Endometrial microvascular endothelial cells (primary cell): Measurements from ENCODE around the gene SMS. TPM values are rescaled to one million over a fixed set of nuclear protein-coding genes. Genes with fewer than 3 reads are reported as not detected.
"Not testable (repeated sequence)": the region's sequence is repeated elsewhere in the genome, so short reads cannot be mapped to it uniquely, and the experiment has no call there.

Experiments
- in situ Hi-C: cut with HindIII; loops from 2 replicates; pipeline ENCODE4 v1.10.0; 2017; ENCODE audit warnings: low sequenced_read_pairs, low pct_unique_long_range_greater_than_20kb; ENCODE audit errors: inconsistent ontology term
- total RNA-seq: library from RNA; depleted of rRNA; stranded (reverse); fragments of >200 nt; gene quantifications from one replicate; pipeline ENCODE4 v1.2.3, GENCODE V29; 2015; ENCODE audit errors: inconsistent ontology term

The SMS gene
- total RNA-seq, 1 donor from 2014 or later, result 152 TPM

GRCh38 chrX:21948897-21949578 lies 8.5 kb downstream of the SMS start:
- in situ Hi-C loops, result no loop called here

GRCh38 chrX:21949689-21950088 lies 9.2 kb downstream of the SMS start:
- in situ Hi-C loops, result no loop called here

- in situ Hi-C loops, result not testable (repeated sequence)
Measured at GRCh38 chrX:21950557-21950956, 10.0 kb downstream of the SMS start.

GRCh38 chrX:21952624-21953023 lies 12.1 kb downstream of the SMS start:
- in situ Hi-C loops, result no loop called here

- in situ Hi-C loops, result not testable (repeated sequence)
Measured at GRCh38 chrX:21953195-21953830, 12.8 kb downstream of the SMS start.

GRCh38 chrX:21955403-21956189 lies 15.1 kb downstream of the SMS start:
- in situ Hi-C loops, result no loop called here

GRCh38 chrX:21956783-21957182 lies 16.3 kb downstream of the SMS start:
- in situ Hi-C loops, result no loop called here

GRCh38 chrX:21958187-21958586 lies 17.7 kb downstream of the SMS start:
- in situ Hi-C loops, result no loop called here

- in situ Hi-C loops, result no loop called here
Measured at GRCh38 chrX:21958916-21959315, 18.4 kb downstream of the SMS start.

- in situ Hi-C loops, result no loop called here
Measured at GRCh38 chrX:21959362-21960051, 19.0 kb downstream of the SMS start.

- in situ Hi-C loops, result no loop called here
Measured at GRCh38 chrX:21960569-21961541, 20.3 kb downstream of the SMS start.

GRCh38 chrX:21962361-21962760 lies 21.9 kb downstream of the SMS start:
- in situ Hi-C loops, result no loop called here

GRCh38 chrX:21963269-21963668 lies 22.8 kb downstream of the SMS start:
- in situ Hi-C loops, result no loop called here

GRCh38 chrX:21963731-21964405 lies 23.4 kb downstream of the SMS start:
- in situ Hi-C loops, result no loop called here

- in situ Hi-C loops, result no loop called here
Measured at GRCh38 chrX:21966866-21967265, 26.4 kb downstream of the SMS start.

- in situ Hi-C loops, result no loop called here
Measured at GRCh38 chrX:21968333-21968732, 27.8 kb downstream of the SMS start.

- in situ Hi-C loops, result no loop called here
Measured at GRCh38 chrX:21970326-21970725, 29.8 kb downstream of the SMS start.

- in situ Hi-C loops, result no loop called here
Measured at GRCh38 chrX:21972046-21972445, 31.5 kb downstream of the SMS start.
